Measurements from ENCODE around the gene FGF19. TPM values are rescaled to one million over a fixed set of nuclear protein-coding genes. Genes with fewer than 3 reads are reported as not detected.

FGF19 gene
- total RNA-seq, 6 experiments from 2014 or later = 0.18 TPM; not detected in 5

- 90% methylated on average over 6 of the region's 15 CpGs for WGBS (ENCODE audit: insufficient coverage, low coverage, low lambda C conversion rate, missing lambda C conversion rate)
- intact Hi-C loops (cut with DNase I) = no loop called here
Measured at GRCh38 chr11:69708736-69709401, 5.0 kb upstream of the FGF19 start.

GRCh38 chr11:69707176-69707575, 3.4 kb upstream of the FGF19 start:
- intact Hi-C loops (cut with DNase I) = no loop called here
- H3K27me3 ChIP-seq = peaks cover 8 to 32% of the 10 kb centered on the region in 2 donors
- no peak for DNase-seq
- no peak overlapping the region for H3K27ac ChIP-seq
- no peaks in the 10 kb centered on the region for H3K4me1 ChIP-seq
- ATAC-seq = no peak
- H3K9me3 ChIP-seq = no peaks in the 10 kb centered on the region
- WGBS (ENCODE audit: insufficient coverage, low coverage, low lambda C conversion rate, missing lambda C conversion rate) = 69% methylated on average over 6 of the region's 7 CpGs
- H3K4me3 ChIP-seq = no peak overlapping the region
- no peaks in the 10 kb centered on the region for H3K36me3 ChIP-seq
- TF ChIP-seq CTCF (IDR thresholded peaks at IDR 0.05) (no peak), POLR2A (IDR thresholded peaks at IDR 0.05) (no peak)

More at GRCh38 chr11:69708736-69709401, 5.0 kb upstream of the FGF19 start:
- H3K27me3 ChIP-seq = peaks cover 0 to 17% of the 10 kb centered on the region in 2 donors
- DNase-seq (no peak), ATAC-seq (no peak)
- no peak overlapping the region for H3K4me3 ChIP-seq
- no peak overlapping the region for H3K27ac ChIP-seq
- no peaks in the 10 kb centered on the region for H3K4me1 ChIP-seq
- no peaks in the 10 kb centered on the region for H3K9me3 ChIP-seq
- H3K36me3 ChIP-seq = no peaks in the 10 kb centered on the region
- TF ChIP-seq CTCF (IDR thresholded peaks at IDR 0.05) = no peak
- no peak for TF ChIP-seq POLR2A (IDR thresholded peaks at IDR 0.05)

GRCh38 chr11:69705901-69706787, 2.3 kb upstream of the FGF19 start:
- no peak for TF ChIP-seq POLR2A (IDR thresholded peaks at IDR 0.05)
- TF ChIP-seq CTCF (IDR thresholded peaks at IDR 0.05) = no peak
- Histone ChIP-seq H3K4me3 (no peak overlapping the region), H3K9me3 (no peaks in the 10 kb centered on the region), H3K27me3 (peaks cover 9 to 33% of the 10 kb centered on the region in 2 donors), H3K36me3 (no peaks in the 10 kb centered on the region), H3K4me1 (peaks cover 0 to 4% (median 1%) of the 10 kb centered on the region in 4 donors), H3K27ac (no peak overlapping the region)
- WGBS (ENCODE audit: insufficient coverage, low coverage, low lambda C conversion rate, missing lambda C conversion rate) = 41% methylated on average over 7 of the region's 20 CpGs
- no peak for DNase-seq
- intact Hi-C loops (cut with DNase I) = no loop called here
- peak in 1 of 4 donors; percentile 7 for ATAC-seq

- no peak for ATAC-seq
- H3K27me3 ChIP-seq = peaks cover 9 to 33% of the 10 kb centered on the region in 2 donors
- no peak overlapping the region for H3K27ac ChIP-seq
- peaks cover 0 to 10% (median 5%) of the 10 kb centered on the region in 4 donors for H3K4me1 ChIP-seq
- TF ChIP-seq POLR2A (IDR thresholded peaks at IDR 0.05) (no peak), CTCF (IDR thresholded peaks at IDR 0.05) (no peak)
- H3K9me3 ChIP-seq = no peaks in the 10 kb centered on the region
- intact Hi-C loops (cut with DNase I) = no loop called here
- H3K4me3 ChIP-seq = no peak overlapping the region
- 27% methylated on average over 15 of the region's 18 CpGs for WGBS (ENCODE audit: insufficient coverage, low coverage, low lambda C conversion rate, missing lambda C conversion rate)
- no peaks in the 10 kb centered on the region for H3K36me3 ChIP-seq
- no peak for DNase-seq
Measured at GRCh38 chr11:69705351-69705811, 1.6 kb upstream of the FGF19 start.

Measured in right lobe of liver (tissue), 6 donors.